ENCODE measurements around the gene AARSD1. TPM values are rescaled to one million over a fixed set of nuclear protein-coding genes. Genes with fewer than 3 reads are reported as not detected.

Gene AARSD1
- total and polyA plus RNA-seq, 2 experiments from 2014 or later: 25.7 to 74.4 TPM

DNA sequence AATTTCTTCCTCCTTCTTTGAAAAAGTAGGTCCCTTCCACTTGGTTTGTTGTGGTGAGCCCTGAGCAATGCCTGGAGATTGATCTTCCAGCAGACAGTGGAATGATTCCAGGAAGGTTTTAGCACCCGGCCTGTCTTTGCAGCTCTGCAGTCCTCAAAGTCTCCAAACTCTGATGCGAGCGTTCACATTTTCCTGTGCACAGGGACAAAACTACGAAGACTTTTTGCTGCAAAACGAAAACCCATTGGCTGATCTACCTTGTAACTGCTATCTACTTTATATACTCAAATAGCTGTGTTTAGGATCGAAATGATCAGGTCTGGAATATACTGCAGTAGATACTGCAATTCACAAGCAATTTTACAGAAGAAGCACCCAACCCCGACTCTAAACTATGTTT is 42.0 kb downstream of the AARSD1 start:
- H3K9me3 Mint-ChIP-seq: no peaks in the 10 kb centered on the region
- Histone ChIP-seq H3K79me2 (replicated peaks; ENCODE audit: insufficient read depth) (no peaks in the 10 kb centered on the region), H3K36me3 (ENCODE audit: insufficient read depth) (no peaks in the 10 kb centered on the region), H3K9me2 (ENCODE audit: insufficient read depth) (no peaks in the 10 kb centered on the region), H3K4me3 (no peak overlapping the region), H3K4me1 (ENCODE audit: insufficient read depth) (peaks cover 12% of the 10 kb centered on the region; the same call in 1 of the 2 replicates), H3K27ac (ENCODE audit: low read depth) (0 out of 2 replicates have a peak overlapping the region, but pooled peaks have one; percentile 27), H2AFZ (peak overlapping the region; percentile 23; the same call in 1 of the 2 replicates), H3K27me3 (ENCODE audit: insufficient read depth) (no peaks in the 10 kb centered on the region), H3K4me2 (no peak overlapping the region), H4K20me1 (replicated peaks; ENCODE audit: insufficient read depth) (no peaks in the 10 kb centered on the region), H3F3A (replicated peaks; ENCODE audit: low read depth) (no peaks in the 10 kb centered on the region)
- DNase-seq (ENCODE audit: low spot score): no peak
- TF ChIP-seq POLR2AphosphoS5 (IDR thresholded peaks at IDR 0.05; ENCODE audit: low read depth) (no peak), STAT1 (IDR thresholded peaks at IDR 0.05; ENCODE audit: unreplicated experiment) (no peak), CREB1 (CRISPR knock-in tag; IDR thresholded peaks at IDR 0.05; ENCODE audit: low read depth) (no peak), JUNB (IDR thresholded peaks at IDR 0.05; ENCODE audit: unreplicated experiment) (no peak), CTCF (conservative IDR thresholded peaks at IDR 0.05; ENCODE audit: low read depth in 2 of 2) (no peak), ETS1 (IDR thresholded peaks at IDR 0.05) (no peak), EZH2 (IDR thresholded peaks at IDR 0.05; ENCODE audit: low read depth, unreplicated experiment) (no peak), ZNF331 (CRISPR knock-in tag; IDR thresholded peaks at IDR 0.05; ENCODE audit: low read depth) (no peak), EZH2phosphoT487 (IDR thresholded peaks at IDR 0.05; ENCODE audit: unreplicated experiment) (no peak), NANOG (IDR thresholded peaks at IDR 0.05; ENCODE audit: borderline replicate concordance) (no peak), ZNF114 (CRISPR knock-in tag; IDR thresholded peaks at IDR 0.05) (no peak)
- TF ChIP-seq, protein P1, sequence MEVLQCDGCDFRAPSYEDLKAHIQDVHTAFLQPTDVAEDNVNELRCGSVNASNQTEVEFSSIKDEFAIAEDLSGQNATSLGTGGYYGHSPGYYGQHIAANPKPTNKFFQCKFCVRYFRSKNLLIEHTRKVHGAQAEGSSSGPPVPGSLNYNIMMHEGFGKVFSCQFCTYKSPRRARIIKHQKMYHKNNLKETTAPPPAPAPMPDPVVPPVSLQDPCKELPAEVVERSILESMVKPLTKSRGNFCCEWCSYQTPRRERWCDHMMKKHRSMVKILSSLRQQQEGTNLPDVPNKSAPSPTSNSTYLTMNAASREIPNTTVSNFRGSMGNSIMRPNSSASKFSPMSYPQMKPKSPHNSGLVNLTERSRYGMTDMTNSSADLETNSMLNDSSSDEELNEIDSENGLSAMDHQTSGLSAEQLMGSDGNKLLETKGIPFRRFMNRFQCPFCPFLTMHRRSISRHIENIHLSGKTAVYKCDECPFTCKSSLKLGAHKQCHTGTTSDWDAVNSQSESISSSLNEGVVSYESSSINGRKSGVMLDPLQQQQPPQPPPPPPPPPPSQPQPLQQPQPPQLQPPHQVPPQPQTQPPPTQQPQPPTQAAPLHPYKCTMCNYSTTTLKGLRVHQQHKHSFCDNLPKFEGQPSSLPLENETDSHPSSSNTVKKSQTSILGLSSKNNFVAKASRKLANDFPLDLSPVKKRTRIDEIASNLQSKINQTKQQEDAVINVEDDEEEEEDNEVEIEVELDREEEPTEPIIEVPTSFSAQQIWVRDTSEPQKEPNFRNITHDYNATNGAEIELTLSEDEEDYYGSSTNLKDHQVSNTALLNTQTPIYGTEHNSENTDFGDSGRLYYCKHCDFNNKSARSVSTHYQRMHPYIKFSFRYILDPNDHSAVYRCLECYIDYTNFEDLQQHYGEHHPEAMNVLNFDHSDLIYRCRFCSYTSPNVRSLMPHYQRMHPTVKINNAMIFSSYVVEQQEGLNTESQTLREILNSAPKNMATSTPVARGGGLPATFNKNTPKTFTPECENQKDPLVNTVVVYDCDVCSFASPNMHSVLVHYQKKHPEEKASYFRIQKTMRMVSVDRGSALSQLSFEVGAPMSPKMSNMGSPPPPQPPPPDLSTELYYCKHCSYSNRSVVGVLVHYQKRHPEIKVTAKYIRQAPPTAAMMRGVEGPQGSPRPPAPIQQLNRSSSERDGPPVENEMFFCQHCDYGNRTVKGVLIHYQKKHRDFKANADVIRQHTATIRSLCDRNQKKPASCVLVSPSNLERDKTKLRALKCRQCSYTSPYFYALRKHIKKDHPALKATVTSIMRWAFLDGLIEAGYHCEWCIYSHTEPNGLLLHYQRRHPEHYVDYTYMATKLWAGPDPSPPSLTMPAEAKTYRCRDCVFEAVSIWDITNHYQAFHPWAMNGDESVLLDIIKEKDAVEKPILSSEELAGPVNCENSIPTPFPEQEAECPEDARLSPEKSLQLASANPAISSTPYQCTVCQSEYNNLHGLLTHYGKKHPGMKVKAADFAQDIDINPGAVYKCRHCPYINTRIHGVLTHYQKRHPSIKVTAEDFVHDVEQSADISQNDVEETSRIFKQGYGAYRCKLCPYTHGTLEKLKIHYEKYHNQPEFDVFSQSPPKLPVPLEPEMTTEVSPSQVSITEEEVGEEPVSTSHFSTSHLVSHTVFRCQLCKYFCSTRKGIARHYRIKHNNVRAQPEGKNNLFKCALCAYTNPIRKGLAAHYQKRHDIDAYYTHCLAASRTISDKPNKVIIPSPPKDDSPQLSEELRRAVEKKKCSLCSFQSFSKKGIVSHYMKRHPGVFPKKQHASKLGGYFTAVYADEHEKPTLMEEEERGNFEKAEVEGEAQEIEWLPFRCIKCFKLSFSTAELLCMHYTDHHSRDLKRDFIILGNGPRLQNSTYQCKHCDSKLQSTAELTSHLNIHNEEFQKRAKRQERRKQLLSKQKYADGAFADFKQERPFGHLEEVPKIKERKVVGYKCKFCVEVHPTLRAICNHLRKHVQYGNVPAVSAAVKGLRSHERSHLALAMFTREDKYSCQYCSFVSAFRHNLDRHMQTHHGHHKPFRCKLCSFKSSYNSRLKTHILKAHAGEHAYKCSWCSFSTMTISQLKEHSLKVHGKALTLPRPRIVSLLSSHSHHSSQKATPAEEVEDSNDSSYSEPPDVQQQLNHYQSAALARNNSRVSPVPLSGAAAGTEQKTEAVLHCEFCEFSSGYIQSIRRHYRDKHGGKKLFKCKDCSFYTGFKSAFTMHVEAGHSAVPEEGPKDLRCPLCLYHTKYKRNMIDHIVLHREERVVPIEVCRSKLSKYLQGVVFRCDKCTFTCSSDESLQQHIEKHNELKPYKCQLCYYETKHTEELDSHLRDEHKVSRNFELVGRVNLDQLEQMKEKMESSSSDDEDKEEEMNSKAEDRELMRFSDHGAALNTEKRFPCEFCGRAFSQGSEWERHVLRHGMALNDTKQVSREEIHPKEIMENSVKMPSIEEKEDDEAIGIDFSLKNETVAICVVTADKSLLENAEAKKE (CRISPR knock-in tag; IDR thresholded peaks at IDR 0.05): no peak
- TF ChIP-seq, protein P2, sequence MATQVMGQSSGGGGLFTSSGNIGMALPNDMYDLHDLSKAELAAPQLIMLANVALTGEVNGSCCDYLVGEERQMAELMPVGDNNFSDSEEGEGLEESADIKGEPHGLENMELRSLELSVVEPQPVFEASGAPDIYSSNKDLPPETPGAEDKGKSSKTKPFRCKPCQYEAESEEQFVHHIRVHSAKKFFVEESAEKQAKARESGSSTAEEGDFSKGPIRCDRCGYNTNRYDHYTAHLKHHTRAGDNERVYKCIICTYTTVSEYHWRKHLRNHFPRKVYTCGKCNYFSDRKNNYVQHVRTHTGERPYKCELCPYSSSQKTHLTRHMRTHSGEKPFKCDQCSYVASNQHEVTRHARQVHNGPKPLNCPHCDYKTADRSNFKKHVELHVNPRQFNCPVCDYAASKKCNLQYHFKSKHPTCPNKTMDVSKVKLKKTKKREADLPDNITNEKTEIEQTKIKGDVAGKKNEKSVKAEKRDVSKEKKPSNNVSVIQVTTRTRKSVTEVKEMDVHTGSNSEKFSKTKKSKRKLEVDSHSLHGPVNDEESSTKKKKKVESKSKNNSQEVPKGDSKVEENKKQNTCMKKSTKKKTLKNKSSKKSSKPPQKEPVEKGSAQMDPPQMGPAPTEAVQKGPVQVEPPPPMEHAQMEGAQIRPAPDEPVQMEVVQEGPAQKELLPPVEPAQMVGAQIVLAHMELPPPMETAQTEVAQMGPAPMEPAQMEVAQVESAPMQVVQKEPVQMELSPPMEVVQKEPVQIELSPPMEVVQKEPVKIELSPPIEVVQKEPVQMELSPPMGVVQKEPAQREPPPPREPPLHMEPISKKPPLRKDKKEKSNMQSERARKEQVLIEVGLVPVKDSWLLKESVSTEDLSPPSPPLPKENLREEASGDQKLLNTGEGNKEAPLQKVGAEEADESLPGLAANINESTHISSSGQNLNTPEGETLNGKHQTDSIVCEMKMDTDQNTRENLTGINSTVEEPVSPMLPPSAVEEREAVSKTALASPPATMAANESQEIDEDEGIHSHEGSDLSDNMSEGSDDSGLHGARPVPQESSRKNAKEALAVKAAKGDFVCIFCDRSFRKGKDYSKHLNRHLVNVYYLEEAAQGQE (IDR thresholded peaks at IDR 0.05; ENCODE audit: unreplicated experiment): no peak
- no peak overlapping the region for H3K27ac Mint-ChIP-seq
- peaks cover 18% of the 10 kb centered on the region for H3K4me1 Mint-ChIP-seq
- ATAC-seq: no peak
- H3K27me3 Mint-ChIP-seq (ENCODE audit: insufficient read depth, low read depth, poor library complexity): no peaks in the 10 kb centered on the region
- H3K36me3 Mint-ChIP-seq (ENCODE audit: low read depth): no peaks in the 10 kb centered on the region
- no peak overlapping the region for H3K4me3 Mint-ChIP-seq

All from GM23338 (cell line).